Breast epithelium (tissue), 4 donors: ENCODE results near the gene CSNK2A1. TPM values are rescaled to one million over a fixed set of nuclear protein-coding genes. Genes with fewer than 3 reads are reported as not detected.
A peak's percentile ranks its signal among the peaks of the same experiment; 100 is the strongest.

Source experiments
- DNase-seq, 2 donors: peaks; one replicate each; pipeline ENCODE4 v3.0.0-alpha.2; 2019; ENCODE audit warnings: low spot score in 2 of 2
- H3K27ac ChIP-seq, 2 donors: fragments of 200-600 bp; sonication (generic) in 1 of 2; one replicate each; pipeline ENCODE4 v1.5.1; 2016 to 2019; ENCODE audit warnings: mild to moderate bottlenecking in 1 of 2
- H3K27me3 ChIP-seq, 2 donors: fragments of 200-600 bp; sonication (generic) in 1 of 2; one replicate each; pipeline versions ENCODE4 v1.5.1 to v1.6.0; 2017 to 2019; ENCODE audit warnings: control low read depth in 1 of 2, mild to moderate bottlenecking in 1 of 2
- H3K36me3 ChIP-seq: fragments of 200-600 bp; one replicate; pipeline ENCODE4 v1.5.1; 2019
- H3K4me1 ChIP-seq, 2 donors: fragments of 200-600 bp; sonication (generic); one replicate each; pipeline ENCODE4 v1.5.1; 2016 to 2019; ENCODE audit warnings: control low read depth in 1 of 2
- H3K4me3 ChIP-seq, 3 donors: fragments of 200-600 bp; sonication (generic); 1 replicate in 2 of 3; 2 replicates in 1 of 3; pipeline ENCODE4 v1.5.1; 2016 to 2019; ENCODE audit warnings: mild to moderate bottlenecking in 3 of 3, moderate library complexity in 2 of 3
- H3K9me3 ChIP-seq, 2 donors: fragments of 200-600 bp; sonication (generic) in 1 of 2; one replicate each; pipeline ENCODE4 v1.5.1; 2016 to 2019; ENCODE audit warnings: control low read depth in 1 of 2
- POLR2A ChIP-seq: fragments of 450-650 bp; IDR thresholded peaks from one replicate; pipeline ENCODE4 v1.6.1; 2016; ENCODE audit warnings: antibody characterized with exemption, mild to moderate bottlenecking, moderate library complexity
- POLR2AphosphoS5 ChIP-seq, 3 donors: sonication (generic); formaldehyde crosslinking; IDR thresholded peaks; one replicate each; pipeline ENCODE4 v1.6.1; 2017; ENCODE audit warnings: antibody characterized with exemption in 3 of 3
- intact Hi-C: fragments of 100-400 bp; cut with DNase I; formaldehyde crosslinking; loops from one replicate; pipeline ENCODE4 v1.15.1; 2023; ENCODE audit warnings: low total_unique reads
- total RNA-seq, 3 donors: library from RNA; depleted of rRNA; stranded (reverse); fragments of >200 nt; gene quantifications; one replicate each; pipeline ENCODE4 v1.1.0, GENCODE V29; 2016
- TF ChIP-seq, protein P1 (sequence below), 3 donors: fragments of 450-650 bp; IDR thresholded peaks; one replicate each; pipeline ENCODE4 v1.5.1; 2016 to 2017; ENCODE audit warnings: antibody characterized with exemption in 3 of 3, mild to moderate bottlenecking in 3 of 3, moderate library complexity in 3 of 3

The CSNK2A1 gene
- total RNA-seq, 3 donors from 2014 or later = 55.0 to 90.9 (median 77.7) TPM

GRCh38 chr20:434661-435419, 108.8 kb downstream of the CSNK2A1 start:
- H3K27ac ChIP-seq = no peak overlapping the region
- no peaks in the 10 kb centered on the region for H3K27me3 ChIP-seq
- H3K4me3 ChIP-seq = no peak overlapping the region
- TF ChIP-seq, protein P1, sequence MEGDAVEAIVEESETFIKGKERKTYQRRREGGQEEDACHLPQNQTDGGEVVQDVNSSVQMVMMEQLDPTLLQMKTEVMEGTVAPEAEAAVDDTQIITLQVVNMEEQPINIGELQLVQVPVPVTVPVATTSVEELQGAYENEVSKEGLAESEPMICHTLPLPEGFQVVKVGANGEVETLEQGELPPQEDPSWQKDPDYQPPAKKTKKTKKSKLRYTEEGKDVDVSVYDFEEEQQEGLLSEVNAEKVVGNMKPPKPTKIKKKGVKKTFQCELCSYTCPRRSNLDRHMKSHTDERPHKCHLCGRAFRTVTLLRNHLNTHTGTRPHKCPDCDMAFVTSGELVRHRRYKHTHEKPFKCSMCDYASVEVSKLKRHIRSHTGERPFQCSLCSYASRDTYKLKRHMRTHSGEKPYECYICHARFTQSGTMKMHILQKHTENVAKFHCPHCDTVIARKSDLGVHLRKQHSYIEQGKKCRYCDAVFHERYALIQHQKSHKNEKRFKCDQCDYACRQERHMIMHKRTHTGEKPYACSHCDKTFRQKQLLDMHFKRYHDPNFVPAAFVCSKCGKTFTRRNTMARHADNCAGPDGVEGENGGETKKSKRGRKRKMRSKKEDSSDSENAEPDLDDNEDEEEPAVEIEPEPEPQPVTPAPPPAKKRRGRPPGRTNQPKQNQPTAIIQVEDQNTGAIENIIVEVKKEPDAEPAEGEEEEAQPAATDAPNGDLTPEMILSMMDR (IDR thresholded peaks at IDR 0.05) = no peak
- no peak for TF ChIP-seq POLR2AphosphoS5 (IDR thresholded peaks at IDR 0.05)
- TF ChIP-seq POLR2A = no peak
- H3K9me3 ChIP-seq = no peaks in the 10 kb centered on the region
- no peaks in the 10 kb centered on the region for H3K36me3 ChIP-seq
- H3K4me1 ChIP-seq = no peaks in the 10 kb centered on the region
- DNase-seq = no peak
- intact Hi-C loops = no loop called here

GRCh38 chr20:434221-434620, 109.4 kb downstream of the CSNK2A1 start:
- H3K9me3 ChIP-seq = no peaks in the 10 kb centered on the region
- intact Hi-C loops = no loop called here
- H3K4me1 ChIP-seq = no peaks in the 10 kb centered on the region
- TF ChIP-seq, protein P1 (IDR thresholded peaks at IDR 0.05) = no peak
- no peak for TF ChIP-seq POLR2A
- no peak for TF ChIP-seq POLR2AphosphoS5 (IDR thresholded peaks at IDR 0.05)
- H3K27ac ChIP-seq = no peak overlapping the region
- H3K36me3 ChIP-seq = no peaks in the 10 kb centered on the region
- H3K4me3 ChIP-seq = no peak overlapping the region
- DNase-seq = no peak
- no peaks in the 10 kb centered on the region for H3K27me3 ChIP-seq

DNA sequence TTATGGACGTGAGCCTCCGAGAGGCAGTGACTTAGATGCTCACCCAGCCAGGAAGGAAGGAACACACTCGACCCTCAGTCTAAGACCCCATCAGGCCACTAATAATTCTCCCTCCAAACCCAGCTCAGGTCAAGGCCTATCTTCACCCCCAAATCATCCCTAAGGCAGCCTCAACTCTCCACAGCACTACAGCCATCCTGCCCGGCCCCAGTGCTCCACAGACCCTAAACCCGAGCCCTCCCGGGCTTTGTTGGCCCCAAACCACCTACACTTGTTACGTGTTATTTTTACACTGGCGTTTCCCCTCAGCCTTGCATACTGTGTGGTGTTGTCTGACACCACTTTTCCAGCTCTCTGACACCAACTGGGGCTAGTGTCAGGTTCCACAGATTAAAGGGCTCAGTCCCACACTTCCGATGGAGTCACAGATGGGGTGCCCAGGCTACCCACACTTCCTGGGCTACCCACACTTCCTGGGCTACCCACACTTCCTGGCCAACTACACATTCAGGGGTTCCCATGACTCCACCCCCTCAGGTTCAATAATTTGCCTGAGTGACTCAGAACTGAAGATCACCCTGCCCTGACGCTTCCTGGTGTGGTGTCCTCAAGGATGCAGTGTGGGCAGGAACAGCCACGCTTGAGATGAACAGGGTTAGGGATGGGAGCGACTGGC, 110.2 kb downstream of the CSNK2A1 start:
- DNase-seq = no peak
- Histone ChIP-seq H3K27me3 (no peaks in the 10 kb centered on the region), H3K9me3 (no peaks in the 10 kb centered on the region), H3K4me1 (no peaks in the 10 kb centered on the region), H3K4me3 (no peak overlapping the region), H3K27ac (peak overlapping the region in 1 of 2 donors; percentile 32), H3K36me3 (no peaks in the 10 kb centered on the region)
- intact Hi-C loops = no loop called here
- TF ChIP-seq POLR2A (no peak), POLR2AphosphoS5 (IDR thresholded peaks at IDR 0.05) (no peak)
- TF ChIP-seq, protein P1 (IDR thresholded peaks at IDR 0.05) = no peak

GRCh38 chr20:432677-433299, 110.8 kb downstream of the CSNK2A1 start:
- Histone ChIP-seq H3K36me3 (no peaks in the 10 kb centered on the region), H3K4me3 (no peak overlapping the region), H3K27ac (no peak overlapping the region), H3K27me3 (no peaks in the 10 kb centered on the region), H3K4me1 (no peaks in the 10 kb centered on the region), H3K9me3 (no peaks in the 10 kb centered on the region)
- intact Hi-C loops = no loop called here
- DNase-seq = no peak
- TF ChIP-seq POLR2A = no peak
- TF ChIP-seq POLR2AphosphoS5 (IDR thresholded peaks at IDR 0.05) = no peak
- TF ChIP-seq, protein P1 (IDR thresholded peaks at IDR 0.05) = no peak

DNA sequence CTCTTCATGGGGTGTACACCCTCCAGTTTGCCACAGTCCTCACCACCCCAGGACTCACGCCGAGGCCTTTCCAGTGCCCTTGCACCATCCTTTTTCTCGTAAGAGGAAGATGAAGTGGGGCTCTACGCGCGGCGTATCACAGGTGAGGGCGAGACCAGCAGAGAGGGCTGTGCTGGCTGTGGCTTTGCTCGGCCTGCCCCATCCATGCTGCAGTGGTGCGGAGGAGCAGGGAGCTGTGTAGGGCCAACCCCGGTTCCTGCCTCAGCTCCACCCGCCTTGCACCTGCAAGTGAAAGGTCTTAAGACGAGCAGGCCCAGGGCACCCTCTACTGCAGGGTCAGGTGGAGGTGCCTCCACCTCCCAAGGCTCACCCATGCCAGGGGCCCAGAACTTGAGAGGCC, 111.4 kb downstream of the CSNK2A1 start:
- intact Hi-C loops = no loop called here
- TF ChIP-seq POLR2A (no peak), POLR2AphosphoS5 (IDR thresholded peaks at IDR 0.05) (no peak)
- TF ChIP-seq, protein P1 (IDR thresholded peaks at IDR 0.05) = no peak

More for the DNA sequence above, 111.4 kb downstream of the CSNK2A1 start:
- no peaks in the 10 kb centered on the region for H3K27me3 ChIP-seq
- no peaks in the 10 kb centered on the region for H3K36me3 ChIP-seq
- H3K4me3 ChIP-seq = no peak overlapping the region
- H3K9me3 ChIP-seq = no peaks in the 10 kb centered on the region
- H3K4me1 ChIP-seq = no peaks in the 10 kb centered on the region
- no peak overlapping the region for H3K27ac ChIP-seq
- DNase-seq = no peak
